RWPE2 (cell line): Measurements from ENCODE around the gene CFAP20DC.
A peak's percentile ranks its signal among the peaks of the same experiment; 100 is the strongest.

Experiments used
- ATAC-seq: fragments of 200-7000 bp; cut with Tn5 transposase; 3 replicates; pipeline ENCODE4 v1.9.1; 2021; ENCODE audit warnings: low read depth
- DNase-seq: peaks from one replicate; pipeline ENCODE4 v3.0.0-alpha.2; 2020; ENCODE audit warnings: low spot score
- H3K27ac ChIP-seq: fragments of 450-650 bp; 2 replicates; pipeline ENCODE4 v1.5.1; 2017; ENCODE audit warnings: mild to moderate bottlenecking; ENCODE audit not compliant: poor library complexity, severe bottlenecking
- H3K27me3 ChIP-seq: fragments of 250-450 bp; sonication (Bioruptor Pico); 2 replicates; pipeline ENCODE4 v1.5.1; 2021; ENCODE audit warnings: mild to moderate bottlenecking, moderate library complexity; ENCODE audit not compliant: insufficient read depth, poor library complexity, severe bottlenecking
- H3K36me3 ChIP-seq: fragments of 250-450 bp; sonication (Bioruptor Pico); 2 replicates; pipeline ENCODE4 v1.5.1; 2020; ENCODE audit warnings: low read depth, mild to moderate bottlenecking, moderate library complexity
- H3K4me1 ChIP-seq: fragments of 250-450 bp; sonication (Bioruptor Pico); 2 replicates; pipeline ENCODE4 v1.5.1; 2021; ENCODE audit warnings: mild to moderate bottlenecking, moderate library complexity; ENCODE audit not compliant: insufficient read depth, poor library complexity, severe bottlenecking
- H3K4me3 ChIP-seq: fragments of 250-450 bp; sonication (Bioruptor Pico); 2 replicates; pipeline ENCODE4 v1.5.1; 2021; ENCODE audit warnings: mild to moderate bottlenecking, moderate library complexity; ENCODE audit not compliant: severe bottlenecking
- H3K9me3 ChIP-seq: fragments of 250-450 bp; sonication (Bioruptor Pico); 2 replicates; pipeline ENCODE4 v1.5.1; 2021; ENCODE audit warnings: mild to moderate bottlenecking, moderate library complexity; ENCODE audit not compliant: severe bottlenecking
- CTCF ChIP-seq: fragments of 450-650 bp; IDR thresholded peaks from one replicate; pipeline ENCODE4 v1.5.1; 2017; ENCODE audit warnings: mild to moderate bottlenecking, moderate library complexity; ENCODE audit not compliant: poor library complexity, severe bottlenecking

CFAP20DC gene

GRCh38 chr3:58999774-59000160 is 50.1 kb downstream of the CFAP20DC start:
- Histone ChIP-seq H3K27me3 (no peaks in the 10 kb centered on the region), H3K27ac (peak overlapping the region; percentile 76), H3K4me3 (no peak overlapping the region), H3K36me3 (no peaks in the 10 kb centered on the region), H3K4me1 (peaks cover 17% of the 10 kb centered on the region), H3K9me3 (no peaks in the 10 kb centered on the region)
- no peak for ATAC-seq
- TF ChIP-seq CTCF, result no peak
- DNase-seq, result no peak

- ATAC-seq (no peak), DNase-seq (no peak)
- H3K4me1 ChIP-seq, result peaks cover 17% of the 10 kb centered on the region
- no peak for TF ChIP-seq CTCF
- H3K36me3 ChIP-seq, result no peaks in the 10 kb centered on the region
- no peaks in the 10 kb centered on the region for H3K9me3 ChIP-seq
- no peak overlapping the region for H3K4me3 ChIP-seq
- H3K27me3 ChIP-seq, result no peaks in the 10 kb centered on the region
- peak overlapping the region; percentile 76 for H3K27ac ChIP-seq
These were observed 50.6 kb downstream of the CFAP20DC start for GRCh38 chr3:58999134-58999773.

- H3K36me3 ChIP-seq, result no peaks in the 10 kb centered on the region
- peaks cover 17% of the 10 kb centered on the region for H3K4me1 ChIP-seq
- H3K27ac ChIP-seq, result peak overlapping the region; percentile 76
- ATAC-seq (peak; percentile 98), DNase-seq (peak; percentile 85)
- H3K9me3 ChIP-seq, result no peaks in the 10 kb centered on the region
- no peak overlapping the region for H3K4me3 ChIP-seq
- no peak for TF ChIP-seq CTCF
- H3K27me3 ChIP-seq, result no peaks in the 10 kb centered on the region
These were observed 51.2 kb downstream of the CFAP20DC start for GRCh38 chr3:58998476-58999117.

GRCh38 chr3:58996730-58997129 is 53.1 kb downstream of the CFAP20DC start:
- Histone ChIP-seq H3K9me3 (no peaks in the 10 kb centered on the region), H3K27ac (no peak overlapping the region), H3K4me3 (no peak overlapping the region), H3K27me3 (no peaks in the 10 kb centered on the region), H3K4me1 (peaks cover 17% of the 10 kb centered on the region), H3K36me3 (no peaks in the 10 kb centered on the region)
- TF ChIP-seq CTCF, result no peak
- ATAC-seq, result no peak
- no peak for DNase-seq
